ENCODE measurements around the gene CFAP74.

Gene CFAP74

GRCh38 chr1:2042830-2043773, 39.5 kb upstream of the CFAP74 start:
- no peak for DNase-seq (ENCODE audit: low read depth)

GRCh38 chr1:2041887-2042286, 38.3 kb upstream of the CFAP74 start:
- DNase-seq (ENCODE audit: low read depth): no peak

GRCh38 chr1:2041305-2041704, 37.7 kb upstream of the CFAP74 start:
- no peak for DNase-seq (ENCODE audit: low read depth)

- no peak for DNase-seq (ENCODE audit: low read depth)
Measured at GRCh38 chr1:2039251-2039650, 35.7 kb upstream of the CFAP74 start.

GRCh38 chr1:2038229-2038628, 34.6 kb upstream of the CFAP74 start:
- DNase-seq (ENCODE audit: low read depth): no peak

- DNase-seq (ENCODE audit: low read depth): no peak
Measured at GRCh38 chr1:2037314-2037979, 33.9 kb upstream of the CFAP74 start.

- DNase-seq (ENCODE audit: low read depth): no peak
Measured at GRCh38 chr1:2036287-2036686, 32.7 kb upstream of the CFAP74 start.

- no peak for DNase-seq (ENCODE audit: low read depth)
Measured at GRCh38 chr1:2033165-2033564, 29.6 kb upstream of the CFAP74 start.

GRCh38 chr1:2032737-2033136, 29.2 kb upstream of the CFAP74 start:
- no peak for DNase-seq (ENCODE audit: low read depth)

GRCh38 chr1:2031546-2032540, 28.3 kb upstream of the CFAP74 start:
- DNase-seq (ENCODE audit: low read depth): no peak

GRCh38 chr1:2030076-2030871, 26.7 kb upstream of the CFAP74 start:
- DNase-seq (ENCODE audit: low read depth): no peak

- no peak for DNase-seq (ENCODE audit: low read depth)
Measured at GRCh38 chr1:2029561-2029960, 26.0 kb upstream of the CFAP74 start.

- no peak for DNase-seq (ENCODE audit: low read depth)
Measured at GRCh38 chr1:2028870-2029560, 25.4 kb upstream of the CFAP74 start.

GRCh38 chr1:2027961-2028583, 24.5 kb upstream of the CFAP74 start:
- no peak for DNase-seq (ENCODE audit: low read depth)

- no peak for DNase-seq (ENCODE audit: low read depth)
Measured at GRCh38 chr1:2025491-2025981, 21.9 kb upstream of the CFAP74 start.

- no peak for DNase-seq (ENCODE audit: low read depth)
Measured at GRCh38 chr1:2024887-2025286, 21.3 kb upstream of the CFAP74 start.

- no peak for DNase-seq (ENCODE audit: low read depth)
Measured at GRCh38 chr1:2024451-2024850, 20.9 kb upstream of the CFAP74 start.

GRCh38 chr1:2023187-2023586, 19.6 kb upstream of the CFAP74 start:
- DNase-seq (ENCODE audit: low read depth): no peak

GRCh38 chr1:2022063-2022770, 18.6 kb upstream of the CFAP74 start:
- DNase-seq (ENCODE audit: low read depth): no peak

Data from stimulated activated CD8-positive, alpha-beta memory T cell treated with anti-CD3 and anti-CD28 coated beads, Interleukin-4, amount 100 ng/mL, for 24 hours (primary cell).